Activated T-cell treated with anti-CD3 and anti-CD28 coated beads for 48 hours (primary cell): ENCODE results near the gene SLC44A4.
A peak's percentile ranks its signal among the peaks of the same experiment; 100 is the strongest.
"Not testable (repeated sequence)": the region's sequence is repeated elsewhere in the genome, so short reads cannot be mapped to it uniquely, and the experiment has no call there.

Source experiments
- DNase-seq: peaks from one replicate; pipeline ENCODE4 v3.0.0-alpha.2; 2020; ENCODE audit warnings: low read depth

Gene SLC44A4

GRCh38 chr6:31827286-31828079 is 51.3 kb downstream of the SLC44A4 start, which contains the start of gene HSPA1B:
Gene HSPA1B (plus strand): TSS chr6:31827738. CDS start chr6:31827951, 213 bp downstream.
- DNase-seq, result peak; percentile 91

- no peak for DNase-seq
Measured at GRCh38 chr6:31826793-31827285, 52.0 kb downstream of the SLC44A4 start.

GRCh38 chr6:31825553-31825952 is 53.2 kb downstream of the SLC44A4 start:
- DNase-seq, result no peak

- DNase-seq, result not testable (repeated sequence)
Measured at GRCh38 chr6:31823592-31824196, 55.1 kb downstream of the SLC44A4 start.

- DNase-seq, result no peak
Measured at GRCh38 chr6:31822036-31822821, 56.6 kb downstream of the SLC44A4 start.

- peak; percentile 74 for DNase-seq
Measured at GRCh38 chr6:31821301-31822035, 57.3 kb downstream of the SLC44A4 start.

GRCh38 chr6:31820399-31820798 is 58.4 kb downstream of the SLC44A4 start:
- not testable (repeated sequence) for DNase-seq

GRCh38 chr6:31819871-31820299 is 58.9 kb downstream of the SLC44A4 start:
- DNase-seq, result no peak

- not testable (repeated sequence) for DNase-seq
Measured at GRCh38 chr6:31817929-31818511, 60.8 kb downstream of the SLC44A4 start.

- DNase-seq, result not testable (repeated sequence)
Measured at GRCh38 chr6:31817133-31817928, 61.5 kb downstream of the SLC44A4 start.

GRCh38 chr6:31815025-31815838 is 63.6 kb downstream of the SLC44A4 start, which contains the start of the genes HSPA1A and HSPA1L:
Gene HSPA1A (plus strand): TSS chr6:31815543. CDS start chr6:31815757, 214 bp downstream.
Gene HSPA1L (minus strand): TSS chr6:31815283. CDS start chr6:31811972, 3,311 bp downstream.
- DNase-seq, result peak; percentile 62

- peak; percentile 56 for DNase-seq
Measured at GRCh38 chr6:31814677-31815024, 64.1 kb downstream of the SLC44A4 start.

- no peak for DNase-seq
Measured at GRCh38 chr6:31813465-31813849, 65.3 kb downstream of the SLC44A4 start.
